GM12891 (cell line): ENCODE results near the gene AK9.

Experiments
- POLR2A ChIP-seq: IDR thresholded peaks from 2 replicates; pipeline ENCODE4 v1.6.1; 2011; ENCODE audit warnings: low read depth, low read length, control low read depth
- TAF1 ChIP-seq: IDR thresholded peaks from 2 replicates; pipeline ENCODE4 v1.6.1; 2011; ENCODE audit warnings: low read depth, low read length, control low read depth

- TF ChIP-seq POLR2A (0 out of 2 replicates have a peak, but pooled peaks have one; percentile 49), TAF1 (peak; percentile 42; the same call in 1 of the 2 replicates)
These were observed 207.9 kb downstream of the AK9 start, which contains the start of gene ZBTB24 for GRCh38 chr6:109482905-109483734.
